Left lung (tissue), 10 donors: Measurements from ENCODE around the gene TRRAP. TPM values are rescaled to one million over a fixed set of nuclear protein-coding genes. Genes with fewer than 3 reads are reported as not detected.

Experiments used
- ATAC-seq: fragments of 200-7000 bp; cut with Tn5 transposase; one replicate; pipeline ENCODE4 v1.9.1; 2020; ENCODE audit warnings: moderate library complexity
- DNase-seq, 4 donors: peaks; one replicate each; pipeline ENCODE4 v3.0.0-alpha.2; 2013 to 2020
- H3K27ac ChIP-seq, 2 donors: fragments of 200-600 bp; sonication (generic) in 1 of 2; one replicate each; pipeline versions ENCODE4 v1.5.0 to v1.8.0; 2020 to 2021
- H3K27me3 ChIP-seq, 2 donors: fragments of 200-600 bp; sonication (generic) in 1 of 2; one replicate each; pipeline versions ENCODE4 v1.5.0 to v1.8.0; 2020 to 2021
- H3K36me3 ChIP-seq, 2 donors: fragments of 200-600 bp; sonication (generic) in 1 of 2; one replicate each; pipeline versions ENCODE4 v1.5.0 to v1.8.0; 2020 to 2021
- H3K4me1 ChIP-seq, 2 donors: fragments of 200-600 bp; one replicate each; pipeline ENCODE4 v1.8.0; 2021
- H3K4me3 ChIP-seq, 2 donors: fragments of 200-600 bp; sonication (generic) in 1 of 2; one replicate each; pipeline versions ENCODE4 v1.5.0 to v1.8.0; 2020 to 2021; ENCODE audit warnings: mild to moderate bottlenecking in 1 of 2
- H3K9me3 ChIP-seq, 2 donors: fragments of 200-600 bp; sonication (generic) in 1 of 2; one replicate each; pipeline versions ENCODE4 v1.5.0 to v1.8.0; 2020 to 2021
- intact Hi-C, 2 donors: fragments of 100-400 bp; cut with DNase I; formaldehyde crosslinking; loops; one replicate each; pipeline versions ENCODE4 v1.11.2 to v1.14.2; 2022
- polyA plus RNA-seq, 6 donors: library from polyadenylated mRNA; unstranded; fragments of 120-200 nt; gene quantifications; one replicate each; pipeline ENCODE4 v1.2.1, GENCODE V29; 2013; ENCODE audit not compliant: insufficient read length in 6 of 6
- total RNA-seq, 2 donors: library from RNA; stranded (reverse); fragmentation: NEBNext Ultra II Directional; extraction: Animal tissue kit (Norgen Biotek cat#: 25700); gene quantifications; one replicate each; pipeline ENCODE4 v1.2.1, GENCODE V29; 2021
- TF ChIP-seq, protein P1 (sequence below), 2 donors: fragments of 200-600 bp; sonication (generic) in 1 of 2; IDR thresholded peaks; one replicate each; pipeline versions ENCODE4 v1.5.0 to v1.8.0; 2021; ENCODE audit warnings: antibody characterized with exemption in 2 of 2
- donor health status: DM: no; HTN: yes; CAD: no.
- donor health status: DM: no; HTN: no; CAD: no.

Gene TRRAP
- total and polyA plus RNA-seq, 8 donors: 32.5 to 40.5 (median 38.2) TPM

DNA sequence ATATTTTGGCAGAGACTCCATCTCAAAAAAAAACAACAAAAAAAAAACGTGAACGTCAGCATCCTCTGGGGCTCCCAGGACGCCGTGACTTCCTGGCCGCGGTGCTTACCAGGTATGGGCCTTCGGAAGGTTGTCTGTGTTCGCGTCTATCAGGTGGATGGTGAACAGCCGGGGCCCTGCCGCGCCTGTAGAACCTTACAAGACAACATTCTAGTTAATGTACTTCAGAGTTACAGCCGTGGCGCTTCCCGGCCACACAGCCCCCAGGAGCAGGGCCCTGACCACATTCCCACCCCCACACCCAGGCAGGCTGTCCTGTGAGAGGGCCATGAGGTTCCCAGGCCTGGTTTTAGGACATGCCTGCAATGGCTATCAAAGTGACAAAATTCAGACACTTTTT lies 154.6 kb downstream of the TRRAP start:
- intact Hi-C loops: no loop called here
- H3K27me3 ChIP-seq: no peaks in the 10 kb centered on the region
- DNase-seq (no peak), ATAC-seq (no peak)
- no peaks in the 10 kb centered on the region for H3K9me3 ChIP-seq
- TF ChIP-seq, protein P1, sequence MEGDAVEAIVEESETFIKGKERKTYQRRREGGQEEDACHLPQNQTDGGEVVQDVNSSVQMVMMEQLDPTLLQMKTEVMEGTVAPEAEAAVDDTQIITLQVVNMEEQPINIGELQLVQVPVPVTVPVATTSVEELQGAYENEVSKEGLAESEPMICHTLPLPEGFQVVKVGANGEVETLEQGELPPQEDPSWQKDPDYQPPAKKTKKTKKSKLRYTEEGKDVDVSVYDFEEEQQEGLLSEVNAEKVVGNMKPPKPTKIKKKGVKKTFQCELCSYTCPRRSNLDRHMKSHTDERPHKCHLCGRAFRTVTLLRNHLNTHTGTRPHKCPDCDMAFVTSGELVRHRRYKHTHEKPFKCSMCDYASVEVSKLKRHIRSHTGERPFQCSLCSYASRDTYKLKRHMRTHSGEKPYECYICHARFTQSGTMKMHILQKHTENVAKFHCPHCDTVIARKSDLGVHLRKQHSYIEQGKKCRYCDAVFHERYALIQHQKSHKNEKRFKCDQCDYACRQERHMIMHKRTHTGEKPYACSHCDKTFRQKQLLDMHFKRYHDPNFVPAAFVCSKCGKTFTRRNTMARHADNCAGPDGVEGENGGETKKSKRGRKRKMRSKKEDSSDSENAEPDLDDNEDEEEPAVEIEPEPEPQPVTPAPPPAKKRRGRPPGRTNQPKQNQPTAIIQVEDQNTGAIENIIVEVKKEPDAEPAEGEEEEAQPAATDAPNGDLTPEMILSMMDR (IDR thresholded peaks at IDR 0.05): no peak
- H3K27ac ChIP-seq: no peak overlapping the region
- no peak overlapping the region for H3K4me3 ChIP-seq
- H3K4me1 ChIP-seq: peaks cover 0 to 10% of the 10 kb centered on the region in 2 donors
- H3K36me3 ChIP-seq: peaks cover 3 to 100% of the 10 kb centered on the region in 2 donors

DNA sequence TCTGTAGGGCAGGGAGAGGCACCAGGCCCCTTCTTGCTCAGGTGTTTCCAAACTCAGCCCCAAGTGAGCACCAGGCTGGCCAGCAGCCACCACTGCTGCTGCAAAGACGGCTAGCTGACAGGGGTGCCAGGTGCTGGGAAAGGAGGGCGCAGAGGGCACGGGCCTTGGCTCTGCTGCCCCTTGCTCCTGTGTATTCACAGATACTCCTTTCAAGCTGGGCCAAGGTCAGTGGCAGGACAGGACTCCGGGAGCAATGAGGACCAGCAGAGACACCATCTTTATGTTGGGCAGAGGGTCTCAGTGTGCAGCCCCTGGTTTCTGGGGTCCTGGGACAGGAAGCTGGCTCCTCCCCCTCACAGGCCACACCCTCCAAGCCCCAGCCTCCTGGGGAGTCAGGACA lies 155.4 kb downstream of the TRRAP start:
- Histone ChIP-seq H3K27me3 (no peaks in the 10 kb centered on the region), H3K9me3 (no peaks in the 10 kb centered on the region), H3K36me3 (peaks cover 3 to 100% of the 10 kb centered on the region in 2 donors), H3K4me3 (no peak overlapping the region), H3K27ac (no peak overlapping the region), H3K4me1 (peaks cover 0 to 10% of the 10 kb centered on the region in 2 donors)
- DNase-seq (no peak), ATAC-seq (no peak)
- TF ChIP-seq, protein P1 (IDR thresholded peaks at IDR 0.05): no peak
- intact Hi-C loops: no loop called here

DNA sequence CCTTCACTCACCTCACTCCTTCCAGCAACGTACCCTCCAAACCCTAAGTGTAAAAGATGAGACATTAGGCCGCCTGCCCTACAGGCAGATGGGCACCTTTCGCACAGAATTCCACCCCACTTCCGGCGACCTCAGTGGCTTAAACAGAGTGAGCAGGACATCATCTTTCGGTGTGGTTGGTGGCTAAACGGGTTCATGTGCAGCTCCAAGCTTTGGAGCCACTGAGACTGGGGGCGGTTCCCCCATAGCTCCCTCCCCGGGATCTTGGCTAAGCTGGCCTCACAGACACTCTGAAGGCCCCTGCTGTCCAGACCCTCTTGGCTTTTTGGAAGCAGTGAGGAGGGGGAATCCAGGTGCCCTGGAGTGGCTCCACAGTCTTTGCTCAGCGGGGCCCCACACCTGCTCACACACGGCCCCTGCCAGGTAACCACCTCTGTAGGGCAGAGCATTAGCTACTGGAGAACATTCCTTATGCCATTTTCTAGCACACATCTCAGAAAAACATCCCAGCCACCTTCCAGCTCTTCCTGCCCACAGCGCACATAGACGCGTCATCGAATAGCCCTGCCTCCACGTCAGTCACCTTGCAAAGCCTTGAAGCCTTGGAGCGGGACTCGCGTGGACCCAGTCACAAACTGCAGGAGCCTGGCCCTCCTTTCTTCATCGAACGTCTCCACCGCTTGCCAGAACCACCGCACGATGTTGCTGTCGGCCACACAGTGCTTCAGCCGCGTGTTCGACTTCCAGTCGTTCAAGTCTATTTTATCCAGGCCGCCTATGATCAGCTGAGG lies 156.8 kb downstream of the TRRAP start:
- intact Hi-C loops: no loop called here
- Histone ChIP-seq H3K36me3 (peaks cover 3 to 100% of the 10 kb centered on the region in 2 donors), H3K27ac (no peak overlapping the region)

DNA sequence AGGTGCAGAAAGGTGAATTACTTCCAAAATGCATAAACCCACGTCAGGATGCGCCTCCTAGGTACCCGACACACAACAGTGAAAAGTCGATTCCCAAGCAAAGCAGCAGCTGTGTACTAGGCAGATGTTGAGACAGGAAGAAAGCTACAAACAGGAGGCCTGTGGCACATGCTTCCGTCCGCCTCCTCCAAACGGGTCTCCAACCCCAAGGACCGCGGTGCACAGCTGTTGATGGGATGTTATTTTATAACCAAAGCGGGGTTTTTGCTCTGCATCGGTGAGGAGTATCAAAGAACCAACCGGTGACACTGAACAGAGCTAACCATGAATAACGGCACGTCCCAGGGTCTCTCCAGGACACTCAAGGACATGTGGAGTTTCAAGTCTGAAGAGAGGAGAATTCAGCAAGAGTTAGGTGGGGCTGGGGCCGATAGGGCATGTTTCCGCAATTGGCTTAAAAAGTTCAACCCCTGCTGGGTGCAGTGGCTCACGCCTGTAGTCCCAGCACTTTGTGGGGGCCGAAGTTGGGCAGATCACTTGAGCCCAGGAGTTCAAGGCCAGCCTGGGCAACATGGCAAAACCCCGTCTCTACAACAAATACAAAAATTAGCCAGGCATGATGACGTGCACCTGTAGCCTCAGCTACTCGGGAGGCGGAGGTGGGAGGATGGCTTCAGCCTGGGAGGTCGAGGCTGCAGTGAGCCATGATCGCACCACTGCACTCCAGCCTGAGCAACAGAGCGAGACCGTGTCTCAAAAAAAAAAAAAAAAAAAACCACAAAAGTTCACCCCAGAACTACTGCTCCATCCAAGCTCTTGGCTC lies 157.6 kb downstream of the TRRAP start:
- Histone ChIP-seq H3K27me3 (no peaks in the 10 kb centered on the region), H3K27ac (no peak overlapping the region), H3K4me3 (no peak overlapping the region), H3K36me3 (peaks cover 3 to 100% of the 10 kb centered on the region in 2 donors), H3K9me3 (no peaks in the 10 kb centered on the region), H3K4me1 (no peaks in the 10 kb centered on the region)
- TF ChIP-seq, protein P1 (IDR thresholded peaks at IDR 0.05): no peak
- intact Hi-C loops: no loop called here
- ATAC-seq (no peak), DNase-seq (no peak)

More for the DNA sequence above, 156.8 kb downstream of the TRRAP start:
- no peak for ATAC-seq
- Histone ChIP-seq H3K27me3 (no peaks in the 10 kb centered on the region), H3K4me3 (no peak overlapping the region), H3K9me3 (no peaks in the 10 kb centered on the region), H3K4me1 (peaks cover 0 to 4% of the 10 kb centered on the region in 2 donors)
- no peak for DNase-seq
- TF ChIP-seq, protein P1 (IDR thresholded peaks at IDR 0.05): no peak

DNA sequence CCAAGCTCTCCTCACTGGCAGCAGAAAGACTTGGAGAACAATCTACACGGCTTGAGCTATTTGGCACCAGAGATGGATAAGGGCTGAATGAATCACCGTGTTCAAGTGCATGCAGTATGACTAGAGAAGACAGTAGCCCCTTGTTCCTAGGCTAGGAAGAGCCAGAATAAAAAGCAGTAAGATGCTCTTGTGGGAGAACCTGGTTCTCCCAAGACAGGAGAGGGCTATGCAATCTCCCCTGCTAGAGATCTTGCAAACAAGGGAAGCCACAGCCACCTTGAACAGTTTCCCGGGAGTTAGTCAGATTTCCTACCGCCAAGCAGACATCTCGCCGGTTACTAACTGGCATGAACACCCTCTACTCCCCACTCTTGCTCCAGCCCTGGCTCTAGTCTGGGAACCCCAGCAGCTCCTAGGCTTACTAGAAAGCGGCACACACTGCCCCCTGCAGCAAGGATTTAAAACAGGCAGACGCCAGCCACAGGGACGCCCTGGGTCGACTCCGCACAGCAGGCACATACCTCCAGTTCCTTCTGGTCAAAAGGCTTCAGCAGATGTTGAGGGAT lies 158.3 kb downstream of the TRRAP start:
- intact Hi-C loops: no loop called here

More for the DNA sequence above, 158.3 kb downstream of the TRRAP start:
- Histone ChIP-seq H3K4me1 (no peaks in the 10 kb centered on the region), H3K36me3 (peaks cover 3 to 100% of the 10 kb centered on the region in 2 donors), H3K27ac (no peak overlapping the region), H3K4me3 (no peak overlapping the region), H3K9me3 (no peaks in the 10 kb centered on the region), H3K27me3 (no peaks in the 10 kb centered on the region)
- ATAC-seq (peak; percentile 32), DNase-seq (no peak)
- TF ChIP-seq, protein P1 (IDR thresholded peaks at IDR 0.05): no peak
